Activated CD8-positive, alpha-beta T cell treated with anti-CD3 and anti-CD28 coated beads for 36 hours (primary cell): ENCODE results near the gene SOST. TPM values are rescaled to one million over a fixed set of nuclear protein-coding genes. Genes with fewer than 3 reads are reported as not detected.

Source experiments
- ATAC-seq: fragments of 200-7000 bp; cut with Tn5 transposase; one replicate; pipeline ENCODE4 v1.10.0; 2021; ENCODE audit warnings: mild to moderate bottlenecking, moderate library complexity
- CTCF ChIA-PET: fragments of 350-600 bp; sonication (Branson Sonifier 250); formaldehyde crosslinking; loops from one replicate; lab custom pipeline; 2021; ENCODE audit warnings: antibody characterized with exemption; lab: Charles Lee
- POLR2A ChIA-PET: fragments of 350-600 bp; sonication (Branson Sonifier 250); formaldehyde crosslinking; loops from one replicate; lab custom pipeline; 2021; ENCODE audit warnings: antibody characterized with exemption; lab: Charles Lee
- DNase-seq: peaks from one replicate; pipeline ENCODE4 v3.0.0-alpha.2; 2020
- H3K27ac Mint-ChIP-seq: one replicate; pipeline ENCODE4 v1.8.0; 2021; ENCODE audit warnings: mild to moderate bottlenecking, mixed read lengths
- H3K27me3 Mint-ChIP-seq: one replicate; pipeline ENCODE4 v1.8.0; 2021; ENCODE audit warnings: mixed read lengths
- H3K36me3 Mint-ChIP-seq: one replicate; pipeline ENCODE4 v1.8.0; 2021; ENCODE audit warnings: low read depth, mixed read lengths
- H3K4me1 Mint-ChIP-seq: one replicate; pipeline ENCODE4 v1.8.0; 2021; ENCODE audit warnings: low read depth, mixed read lengths
- H3K4me3 Mint-ChIP-seq: one replicate; pipeline ENCODE4 v1.8.0; 2021; ENCODE audit warnings: mild to moderate bottlenecking, moderate library complexity, mixed read lengths
- H3K9me3 Mint-ChIP-seq: one replicate; pipeline ENCODE4 v1.8.0; 2021; ENCODE audit warnings: mixed read lengths
- intact Hi-C: fragments of 100-400 bp; cut with micrococcal nuclease; formaldehyde crosslinking; loops from one replicate; pipeline ENCODE4 v1.10.0; 2022
- total RNA-seq, 2 experiments: library from RNA; stranded (reverse); gene quantifications; one replicate each; pipeline ENCODE4 v1.2.3, GENCODE V29; 2021
- TF ChIP-seq, protein P1 (sequence below): fragments of 200-600 bp; IDR thresholded peaks from one replicate; pipeline ENCODE4 v1.8.0; 2022; ENCODE audit warnings: antibody characterized with exemption, mild to moderate bottlenecking

Gene SOST
- total RNA-seq, 2 experiments from 2014 or later = not detected

DNA sequence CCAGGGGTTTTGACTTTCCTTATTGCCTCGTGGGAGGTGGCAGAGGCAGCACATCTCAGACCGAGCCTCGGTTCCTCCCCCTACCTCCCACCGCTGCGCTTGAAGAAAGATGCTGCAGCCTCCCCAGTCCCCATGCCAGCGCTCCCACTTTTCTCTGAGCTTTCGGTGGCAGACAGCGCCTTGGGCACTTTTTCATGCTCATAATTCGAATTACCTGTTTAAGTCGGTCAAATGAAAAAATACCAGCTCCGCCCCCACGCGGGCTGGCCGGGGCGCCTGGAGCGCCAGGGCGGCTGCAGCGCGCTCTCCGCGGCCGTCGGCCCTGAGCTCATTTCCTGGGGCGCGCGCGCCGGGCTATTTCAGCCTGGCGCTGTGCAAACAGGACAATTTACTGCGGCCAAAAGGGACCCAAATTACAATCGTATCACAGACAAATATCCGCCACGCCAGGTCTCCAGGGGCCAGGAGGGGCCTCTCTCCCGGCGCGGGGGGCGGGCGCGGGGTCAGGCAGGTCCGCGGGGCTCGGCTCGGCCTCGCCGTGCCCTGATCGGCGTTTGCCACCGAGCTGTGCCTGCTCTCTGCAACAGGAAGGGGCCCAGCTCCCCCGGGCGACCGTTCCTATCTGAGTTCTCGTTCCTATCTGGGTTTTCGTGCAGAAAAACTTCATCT lies 45.0 kb downstream of the SOST start:
- DNase-seq = peak; percentile 35
- TF ChIP-seq, protein P1, sequence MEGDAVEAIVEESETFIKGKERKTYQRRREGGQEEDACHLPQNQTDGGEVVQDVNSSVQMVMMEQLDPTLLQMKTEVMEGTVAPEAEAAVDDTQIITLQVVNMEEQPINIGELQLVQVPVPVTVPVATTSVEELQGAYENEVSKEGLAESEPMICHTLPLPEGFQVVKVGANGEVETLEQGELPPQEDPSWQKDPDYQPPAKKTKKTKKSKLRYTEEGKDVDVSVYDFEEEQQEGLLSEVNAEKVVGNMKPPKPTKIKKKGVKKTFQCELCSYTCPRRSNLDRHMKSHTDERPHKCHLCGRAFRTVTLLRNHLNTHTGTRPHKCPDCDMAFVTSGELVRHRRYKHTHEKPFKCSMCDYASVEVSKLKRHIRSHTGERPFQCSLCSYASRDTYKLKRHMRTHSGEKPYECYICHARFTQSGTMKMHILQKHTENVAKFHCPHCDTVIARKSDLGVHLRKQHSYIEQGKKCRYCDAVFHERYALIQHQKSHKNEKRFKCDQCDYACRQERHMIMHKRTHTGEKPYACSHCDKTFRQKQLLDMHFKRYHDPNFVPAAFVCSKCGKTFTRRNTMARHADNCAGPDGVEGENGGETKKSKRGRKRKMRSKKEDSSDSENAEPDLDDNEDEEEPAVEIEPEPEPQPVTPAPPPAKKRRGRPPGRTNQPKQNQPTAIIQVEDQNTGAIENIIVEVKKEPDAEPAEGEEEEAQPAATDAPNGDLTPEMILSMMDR = no peak
- no peak overlapping the region for H3K27ac Mint-ChIP-seq
- H3K4me1 Mint-ChIP-seq = peaks cover 12% of the 10 kb centered on the region
- ATAC-seq = peak; percentile 75
- ChIA-PET CTCF (interaction anchor here (0.8 to 2.8 kb wide), 9 partner anchors 8 to 53 kb away, joined by 3 to 22 read pairs (median 4); no protein-coding TSS in a partner anchor), POLR2A (interaction anchor here (0.6 to 0.8 kb wide), 2 partner anchors 12 to 33 kb away, joined by 3 read pairs; no protein-coding TSS in a partner anchor)
- no peaks in the 10 kb centered on the region for H3K36me3 Mint-ChIP-seq
- peak overlapping the region; percentile 51 for H3K4me3 Mint-ChIP-seq
- intact Hi-C loops = no loop called here
- no peaks in the 10 kb centered on the region for H3K9me3 Mint-ChIP-seq
- H3K27me3 Mint-ChIP-seq = peaks cover 44% of the 10 kb centered on the region

DNA sequence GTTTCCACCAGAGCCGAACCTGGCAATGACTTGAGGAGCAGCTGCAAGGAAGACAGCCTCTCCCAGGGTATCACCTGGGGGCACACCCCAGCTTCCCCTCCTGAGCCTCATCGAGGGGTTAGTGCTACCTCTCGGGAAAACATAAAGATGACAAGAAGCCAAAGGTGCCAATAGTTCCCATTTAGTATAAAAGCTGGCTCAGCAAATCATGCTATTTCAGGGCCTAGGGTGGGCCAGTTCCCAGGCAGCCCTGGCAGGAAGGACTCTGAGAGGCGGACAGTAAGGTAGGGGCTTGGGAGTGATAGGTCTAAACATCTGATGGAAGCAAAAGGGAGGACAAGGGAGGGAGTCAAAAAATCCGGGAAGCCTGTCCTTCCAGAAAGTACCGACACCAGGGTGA lies 46.2 kb downstream of the SOST start:
- ChIA-PET POLR2A (no interaction called here), CTCF (interaction anchor here (1.9 kb wide), 1 partner anchor 54 kb away, joined by 9 read pairs; no protein-coding TSS in a partner anchor)
- peaks cover 42% of the 10 kb centered on the region for H3K27me3 Mint-ChIP-seq
- H3K4me1 Mint-ChIP-seq = peaks cover 12% of the 10 kb centered on the region
- ATAC-seq (no peak), DNase-seq (no peak)
- H3K36me3 Mint-ChIP-seq = no peaks in the 10 kb centered on the region
- no peaks in the 10 kb centered on the region for H3K9me3 Mint-ChIP-seq
- intact Hi-C loops = no loop called here
- H3K4me3 Mint-ChIP-seq = no peak overlapping the region
- H3K27ac Mint-ChIP-seq = no peak overlapping the region
- TF ChIP-seq, protein P1 = no peak

DNA sequence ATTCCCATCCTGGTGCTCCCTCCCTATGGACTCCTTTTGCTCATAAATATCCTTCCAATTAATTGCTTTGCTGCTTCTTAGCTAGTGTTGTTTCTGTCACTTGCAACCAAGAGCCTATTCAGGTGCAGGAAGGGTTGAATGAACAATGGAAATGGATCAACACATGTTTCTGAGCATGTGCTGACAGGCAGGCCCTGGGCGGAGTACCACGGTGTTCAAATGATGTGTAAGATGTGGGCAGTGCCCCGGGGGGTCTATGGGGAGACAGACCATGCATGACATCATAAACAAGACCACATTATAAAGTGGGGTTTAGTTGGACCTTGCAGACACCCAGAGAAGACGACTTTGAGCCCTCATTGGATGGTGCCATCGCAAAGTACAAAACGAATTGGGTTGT lies 48.5 kb downstream of the SOST start:
- Mint-ChIP-seq H3K4me3 (no peak overlapping the region), H3K9me3 (no peaks in the 10 kb centered on the region), H3K4me1 (peaks cover 12% of the 10 kb centered on the region), H3K27me3 (peaks cover 37% of the 10 kb centered on the region), H3K36me3 (no peaks in the 10 kb centered on the region), H3K27ac (no peak overlapping the region)
- TF ChIP-seq, protein P1 = no peak
- intact Hi-C loops = no loop called here
- no peak for ATAC-seq
- no peak for DNase-seq
- ChIA-PET CTCF (interaction anchor here (0.9 to 1.1 kb wide), 2 partner anchors 10 to 57 kb away, joined by 3 read pairs; no protein-coding TSS in a partner anchor), POLR2A (no interaction called here)

DNA sequence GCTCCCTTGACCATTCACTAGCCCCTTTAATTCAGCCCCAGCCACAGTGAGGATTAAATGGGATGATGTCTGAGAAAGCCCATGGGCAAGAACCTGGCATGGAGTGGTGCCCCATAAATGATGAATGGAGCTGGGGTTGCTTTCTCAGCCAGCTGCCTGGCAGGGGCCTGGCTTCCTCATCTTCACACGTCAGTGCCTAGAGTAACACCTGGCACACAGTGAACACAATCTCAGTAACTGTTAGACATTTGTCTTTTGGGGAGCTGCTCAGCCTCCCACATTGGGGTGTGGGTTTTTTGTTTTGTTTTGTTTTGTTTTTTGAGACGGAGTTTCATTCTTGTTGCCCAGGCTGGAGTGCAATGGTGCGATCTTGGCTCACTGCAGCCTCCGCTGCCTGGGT lies 49.4 kb downstream of the SOST start:
- ChIA-PET CTCF (interaction anchor here (0.9 to 1.6 kb wide), 2 partner anchors 14 to 57 kb away, joined by 4 to 5 read pairs; no protein-coding TSS in a partner anchor), POLR2A (no interaction called here)
- Mint-ChIP-seq H3K27ac (no peak overlapping the region), H3K4me1 (peaks cover 7% of the 10 kb centered on the region), H3K36me3 (no peaks in the 10 kb centered on the region), H3K27me3 (peaks cover 30% of the 10 kb centered on the region), H3K4me3 (no peak overlapping the region), H3K9me3 (no peaks in the 10 kb centered on the region)
- DNase-seq (no peak), ATAC-seq (no peak)
- intact Hi-C loops = no loop called here
- TF ChIP-seq, protein P1 = no peak

DNA sequence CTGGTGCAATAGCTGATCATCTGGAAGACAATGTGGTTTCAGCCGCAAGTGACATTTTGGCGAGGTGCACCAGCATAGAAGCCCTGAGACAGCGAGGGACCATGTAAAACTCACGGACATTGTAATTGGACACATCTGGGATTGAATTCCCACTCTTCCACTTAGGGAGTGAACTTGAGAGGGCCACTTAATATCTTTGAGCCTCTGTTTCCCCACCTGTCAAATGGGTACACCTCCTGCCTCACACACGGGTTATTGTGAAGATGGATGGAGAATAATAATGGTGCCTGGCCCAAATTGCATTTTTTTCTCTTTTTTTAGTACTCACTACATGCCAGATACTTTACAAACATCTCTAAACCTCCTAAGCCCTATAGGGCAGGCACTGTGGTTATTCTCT lies 51.4 kb downstream of the SOST start:
- no peak for DNase-seq
- Mint-ChIP-seq H3K36me3 (no peaks in the 10 kb centered on the region), H3K4me1 (peaks cover 5% of the 10 kb centered on the region), H3K9me3 (peaks cover 2% of the 10 kb centered on the region), H3K27me3 (peaks cover 18% of the 10 kb centered on the region), H3K27ac (no peak overlapping the region), H3K4me3 (no peak overlapping the region)
- TF ChIP-seq, protein P1 = no peak
- ChIA-PET CTCF (interaction anchor here (1.1 to 3.7 kb wide), 4 partner anchors 12 to 131 kb away, joined by 3 to 24 read pairs (median 7); no protein-coding TSS in a partner anchor), POLR2A (no interaction called here)
- intact Hi-C loops = no loop called here
- ATAC-seq = no peak
